COLO668 (cell line): ENCODE measurements around the gene RYR2.
"Not testable (repeated sequence)": the region's sequence is repeated elsewhere in the genome, so short reads cannot be mapped to it uniquely, and the experiment has no call there.

Experiments
- DNase-seq: peaks from one replicate; lab custom pipeline; 2025; ENCODE audit not compliant: unreplicated experiment; lab: John Stamatoyannopoulos, UW

The RYR2 gene

DNA sequence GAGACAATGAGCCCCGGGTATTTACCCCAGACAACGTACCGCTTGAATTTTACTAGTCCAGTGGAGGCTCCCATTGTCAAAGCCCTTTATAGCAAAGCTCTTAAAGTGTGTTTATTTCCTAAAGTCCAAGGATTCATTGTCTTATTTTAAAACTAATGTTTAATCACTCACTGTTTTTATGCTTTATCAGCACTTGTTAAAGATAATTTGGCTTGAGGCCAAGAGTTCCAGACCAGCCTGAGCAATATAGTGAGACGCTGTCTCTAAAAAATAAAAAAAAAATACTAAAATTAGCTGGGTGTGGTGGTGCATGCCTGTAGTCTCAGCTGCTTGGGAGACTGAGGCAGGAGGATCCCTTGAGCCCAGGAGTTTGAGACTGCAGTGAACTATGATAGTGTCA lies 202.8 kb downstream of the RYR2 start:
- DNase-seq: no peak

DNA sequence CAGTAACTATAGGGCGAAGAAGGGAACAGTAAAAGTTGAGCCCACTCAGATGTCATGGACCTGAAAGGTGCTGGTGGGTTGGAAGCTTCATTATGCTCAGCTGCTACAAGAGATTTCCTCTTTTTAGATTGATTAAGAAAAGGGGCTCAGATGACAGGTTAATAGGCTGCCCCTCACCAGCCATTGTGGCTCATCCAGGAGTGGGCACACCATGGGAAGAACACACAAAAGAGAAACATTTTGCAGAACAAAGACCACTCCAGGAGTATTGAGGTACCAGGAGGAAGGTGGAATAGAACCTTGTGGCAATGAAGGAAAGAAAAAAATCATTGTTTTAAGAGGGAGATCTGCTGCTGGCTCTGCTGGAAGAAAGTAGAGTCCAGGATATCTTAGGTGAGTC lies 205.5 kb downstream of the RYR2 start:
- DNase-seq: no peak

- DNase-seq: no peak
These were observed 207.1 kb downstream of the RYR2 start for GRCh38 chr1:237249120-237249519.

DNA sequence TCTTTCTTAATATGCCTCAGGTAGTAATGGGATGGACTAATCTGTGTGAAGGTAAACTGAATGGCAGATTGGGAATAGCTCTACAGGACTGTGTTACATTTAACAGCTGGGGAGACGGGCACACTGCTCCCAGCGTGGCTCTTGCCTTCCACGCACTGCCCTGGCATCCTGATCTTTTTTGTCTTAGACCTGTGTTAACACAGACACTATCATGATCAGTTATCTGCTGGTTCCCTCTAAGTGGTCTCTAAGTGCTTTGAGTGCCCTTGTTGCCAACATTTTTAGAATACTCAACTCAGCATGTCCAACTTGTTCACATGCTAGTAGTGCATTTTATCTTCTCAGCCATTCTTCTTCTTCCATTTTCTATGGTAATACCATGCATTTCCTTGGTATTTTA lies 208.1 kb downstream of the RYR2 start:
- DNase-seq: no peak

GRCh38 chr1:237255071-237255470 lies 213.1 kb downstream of the RYR2 start:
- no peak for DNase-seq

GRCh38 chr1:237258871-237259270 lies 216.9 kb downstream of the RYR2 start:
- DNase-seq: no peak

DNA sequence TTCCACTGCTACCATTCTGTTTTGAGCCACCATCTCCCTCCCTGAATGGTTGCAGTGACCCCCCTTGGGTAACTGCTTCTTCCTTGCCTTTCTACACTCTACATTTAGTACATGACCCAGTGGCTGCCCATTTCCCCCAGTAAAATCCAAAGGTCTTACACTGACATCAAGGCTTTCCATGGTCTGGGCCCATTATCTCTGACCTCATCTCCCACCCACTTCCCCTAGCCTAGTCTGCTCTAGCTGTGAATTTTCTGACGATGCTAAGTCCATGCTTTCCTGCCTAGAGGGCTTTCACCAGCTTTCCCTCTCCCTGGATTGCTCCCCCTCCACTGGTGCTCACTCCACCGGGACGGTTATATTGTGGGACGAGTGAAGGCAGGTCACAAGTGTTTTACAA lies 219.2 kb downstream of the RYR2 start:
- DNase-seq: no peak

DNA sequence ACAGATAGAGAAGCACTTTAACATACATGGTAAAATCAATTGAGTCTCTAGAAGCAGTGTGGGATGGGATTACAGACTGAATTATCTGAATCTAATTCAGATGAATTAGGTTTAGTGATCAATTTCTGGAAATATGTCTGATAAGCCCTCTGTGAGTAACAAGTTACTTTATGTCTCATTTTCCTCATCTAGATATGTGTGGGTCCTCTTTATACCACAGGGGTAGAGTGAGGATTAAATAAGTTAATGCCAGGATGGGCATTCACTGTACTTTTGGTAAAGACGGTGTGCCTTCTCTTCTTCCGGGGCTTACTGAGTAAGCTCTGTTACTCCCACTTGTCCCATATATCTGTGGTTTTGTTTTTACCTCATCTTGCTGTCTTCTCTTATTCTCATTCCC lies 225.8 kb downstream of the RYR2 start:
- no peak for DNase-seq

GRCh38 chr1:237269938-237270337 lies 228.0 kb downstream of the RYR2 start:
- no peak for DNase-seq

DNA sequence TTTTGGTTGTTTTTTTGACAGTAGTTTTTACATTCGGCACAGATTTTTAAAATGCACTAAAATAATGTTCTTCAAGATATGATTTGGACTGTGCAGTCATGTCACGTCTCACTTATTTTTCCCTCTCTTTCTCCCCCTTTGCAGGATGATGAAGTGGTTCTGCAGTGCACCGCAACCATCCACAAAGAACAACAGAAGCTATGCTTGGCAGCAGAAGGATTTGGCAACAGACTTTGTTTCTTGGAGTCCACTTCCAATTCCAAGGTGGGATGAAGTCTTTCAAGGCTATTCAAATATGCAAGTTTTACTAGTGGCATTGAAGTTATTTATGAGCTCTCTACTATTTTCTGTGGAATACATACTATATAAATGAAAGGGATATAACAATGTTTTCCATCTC lies 228.4 kb downstream of the RYR2 start:
- no peak for DNase-seq

DNA sequence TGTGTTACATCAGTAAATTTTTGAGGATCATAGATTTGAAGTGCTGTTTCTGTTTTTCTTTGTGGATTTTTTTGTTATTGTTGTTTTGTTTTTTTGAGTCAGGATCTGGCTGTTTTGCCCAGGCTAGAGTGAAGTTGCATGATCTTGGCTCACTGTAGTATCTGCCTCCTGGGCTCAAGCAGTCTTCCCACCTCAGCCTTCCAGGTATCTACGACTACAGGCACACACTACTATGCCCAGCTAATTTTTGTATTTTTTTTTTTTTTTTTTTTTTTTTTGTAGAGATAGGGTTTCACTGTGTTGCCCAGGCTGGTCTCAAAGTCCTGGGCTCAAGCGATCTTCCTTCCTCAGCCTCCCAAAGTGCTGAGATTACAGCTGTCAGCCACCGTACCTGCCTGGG lies 236.0 kb downstream of the RYR2 start:
- not testable (repeated sequence) for DNase-seq

DNA sequence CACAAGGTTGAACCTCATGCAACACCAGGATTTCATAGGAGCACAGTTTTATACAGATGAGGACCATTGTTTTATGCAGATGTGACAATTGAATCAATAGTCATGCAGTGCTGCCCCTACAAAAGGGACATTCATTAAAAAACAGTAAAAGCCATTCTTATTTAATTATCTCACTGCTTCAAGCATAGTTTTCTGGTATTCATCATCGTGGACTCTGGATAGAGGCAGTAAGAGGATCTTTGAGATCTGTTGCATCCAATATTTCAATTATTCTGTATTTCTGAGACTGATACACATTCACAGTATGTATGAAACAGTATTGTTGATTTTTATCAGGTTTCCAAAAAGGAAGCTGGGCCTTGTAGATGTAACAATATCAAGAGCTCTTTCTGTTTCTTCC lies 237.6 kb downstream of the RYR2 start:
- DNase-seq: no peak

DNA sequence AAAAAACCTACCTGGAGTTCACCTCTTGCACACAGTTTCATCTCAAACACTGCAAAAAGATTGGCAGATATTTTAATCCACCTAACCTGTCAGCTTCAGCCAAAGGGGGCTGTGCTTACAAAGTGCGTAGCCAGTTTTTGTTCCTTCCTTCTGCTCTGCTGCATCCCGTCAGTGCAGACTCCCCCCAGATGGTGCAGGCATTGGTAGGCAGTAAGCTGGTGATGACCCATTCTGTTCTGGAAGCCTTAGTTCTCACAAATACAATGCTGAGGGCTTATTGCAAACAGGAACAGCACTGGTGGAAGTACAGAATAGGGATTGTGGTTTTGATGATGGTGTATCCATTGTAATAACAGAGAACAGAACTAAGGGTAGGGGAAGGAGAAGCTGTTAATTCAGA lies 239.5 kb downstream of the RYR2 start:
- no peak for DNase-seq

DNA sequence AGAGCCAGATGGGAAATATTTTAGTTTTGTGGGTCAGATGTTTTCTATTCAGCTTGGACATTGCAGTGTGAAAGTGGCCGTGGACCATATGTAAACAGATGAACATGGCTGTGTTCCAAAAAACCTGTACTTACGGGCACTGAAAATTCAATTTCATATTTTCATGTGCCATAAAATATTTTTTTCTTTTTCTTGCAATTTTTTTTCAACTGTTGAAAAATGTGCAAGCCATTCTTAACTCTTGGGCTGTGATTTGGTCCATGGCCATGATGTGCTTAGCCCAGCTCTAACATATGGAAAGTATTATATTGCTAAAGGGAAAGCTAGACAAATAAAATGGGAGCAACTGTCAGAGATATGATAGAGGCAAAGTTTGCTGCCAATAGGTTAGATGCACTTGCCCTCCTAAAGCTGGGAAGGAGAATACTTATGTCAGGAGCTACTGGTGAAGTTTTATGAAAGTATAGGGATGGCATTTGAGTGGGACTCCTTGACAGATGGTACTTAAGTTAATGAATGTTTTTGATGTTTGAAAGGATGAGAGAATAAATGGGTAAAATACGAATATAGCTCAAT lies 240.3 kb downstream of the RYR2 start:
- no peak for DNase-seq

- peak; percentile 72 for DNase-seq
These were observed 246.0 kb downstream of the RYR2 start for GRCh38 chr1:237287876-237288521.

DNA sequence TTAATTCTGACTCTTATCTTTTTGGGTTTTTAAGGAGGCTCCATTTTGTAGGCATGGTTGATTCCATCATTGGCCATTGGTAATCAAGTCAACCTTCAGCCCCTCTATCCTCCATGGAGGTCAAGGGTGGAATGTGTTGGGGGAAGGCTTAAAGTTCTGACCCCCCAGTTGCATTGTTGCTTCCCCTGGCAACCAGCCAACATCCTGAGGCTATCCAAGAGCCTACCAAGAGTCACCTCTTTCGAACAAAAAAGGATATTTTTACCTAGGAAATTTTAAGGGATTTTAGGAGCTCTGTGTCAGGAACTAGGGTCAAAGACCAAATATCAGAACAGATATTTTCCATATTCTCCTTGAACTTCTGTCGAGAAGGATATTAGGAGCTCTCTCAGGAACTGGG lies 251.8 kb downstream of the RYR2 start:
- DNase-seq: no peak

DNA sequence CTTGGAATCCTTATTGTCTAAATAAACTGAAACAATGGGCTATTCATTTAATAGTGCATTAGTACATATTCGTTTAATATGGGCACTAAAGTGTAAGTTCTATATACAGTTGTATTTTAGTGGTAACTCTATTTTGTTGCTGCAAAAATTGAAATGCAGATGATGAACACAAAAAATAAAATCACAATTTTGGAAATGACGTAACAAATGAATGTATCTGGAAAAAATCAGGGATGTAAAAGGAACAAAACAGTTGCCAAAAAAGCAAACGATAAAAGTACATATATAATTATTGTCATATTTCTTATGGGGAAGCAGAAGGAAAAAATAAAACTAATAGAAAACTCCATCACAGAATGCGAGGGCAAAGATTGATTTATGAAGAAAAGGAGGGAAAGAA lies 254.9 kb downstream of the RYR2 start:
- no peak for DNase-seq

- DNase-seq: no peak
These were observed 258.7 kb downstream of the RYR2 start for GRCh38 chr1:237300642-237301041.

DNA sequence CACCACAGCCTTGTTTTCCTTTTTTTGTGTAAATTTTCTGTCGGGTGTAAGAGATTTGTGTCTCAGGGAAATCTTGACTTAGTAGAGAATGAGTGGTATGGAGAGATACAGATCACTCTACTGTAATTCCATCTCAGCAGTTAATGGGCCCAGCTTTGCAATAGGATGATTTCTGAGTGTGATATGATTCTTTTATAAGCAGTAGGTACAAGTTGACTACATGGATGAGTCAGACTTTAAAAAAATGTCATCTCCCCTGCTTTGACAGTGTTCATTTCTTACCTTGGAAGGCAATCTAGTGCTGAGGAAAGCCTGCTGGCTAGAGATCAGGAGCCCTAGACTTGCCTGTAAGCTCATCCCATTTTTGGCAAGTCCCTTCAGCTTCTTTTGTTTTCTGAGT lies 261.9 kb downstream of the RYR2 start:
- DNase-seq: no peak

- no peak for DNase-seq
These were observed 264.7 kb downstream of the RYR2 start for GRCh38 chr1:237306726-237307125.

DNA sequence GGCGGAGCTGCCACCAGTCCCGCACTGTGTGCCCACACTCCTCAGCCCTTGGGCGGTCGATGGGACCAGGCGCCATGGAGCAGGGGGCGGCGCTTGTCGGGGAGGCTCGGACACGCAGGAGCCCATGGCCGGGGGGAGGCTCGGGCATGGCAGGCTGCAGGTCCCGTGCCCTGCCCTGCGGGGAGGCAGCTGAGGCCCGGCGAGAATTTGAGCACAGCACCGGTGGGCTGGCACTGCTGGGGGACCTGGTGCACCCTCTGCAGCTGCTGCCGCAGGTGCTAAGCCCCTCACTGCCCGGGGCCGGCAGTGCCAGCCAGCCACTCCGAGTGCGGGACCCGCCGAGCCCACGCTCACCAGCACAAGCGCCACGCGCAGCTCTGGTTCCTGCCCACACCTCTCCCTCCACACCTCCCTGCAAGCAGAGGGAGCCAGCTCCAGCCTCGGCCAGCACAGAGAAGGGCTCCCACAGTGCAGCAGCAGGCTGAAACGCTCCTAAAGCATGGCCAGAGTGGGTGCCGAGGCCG lies 267.7 kb downstream of the RYR2 start:
- no peak for DNase-seq

DNA sequence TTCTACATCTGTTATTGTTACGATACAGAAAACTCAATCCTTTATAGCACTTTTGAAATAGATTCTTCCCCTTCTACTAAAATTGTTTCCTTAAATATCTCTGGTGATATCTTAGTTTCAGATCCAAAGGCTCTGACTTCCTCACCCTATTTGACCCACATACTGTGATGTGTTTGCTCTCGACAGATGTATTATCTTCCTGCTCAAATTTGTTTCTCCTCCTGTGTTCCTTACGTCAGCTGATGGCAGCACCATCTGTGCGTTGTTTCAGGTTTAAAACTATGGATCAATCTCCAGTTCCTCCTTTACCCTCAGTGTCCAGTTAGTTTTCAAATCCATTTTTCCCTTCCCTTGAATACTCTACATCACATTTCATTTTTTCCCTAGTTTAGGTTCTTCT lies 274.4 kb downstream of the RYR2 start:
- no peak for DNase-seq

- DNase-seq: no peak
These were observed 276.8 kb downstream of the RYR2 start for GRCh38 chr1:237318748-237319147.
